Measurements from ENCODE around the gene ACACA. TPM values are rescaled to one million over a fixed set of nuclear protein-coding genes. Genes with fewer than 3 reads are reported as not detected.

ACACA gene
- total and polyA plus RNA-seq, 2 donors (not counting 1 experiment from before 2014, with no cell fraction given) = 4.8 to 26.2 TPM

GRCh38 chr17:37299257-37299980 lies 107.2 kb downstream of the ACACA start:
- intact Hi-C loops (cut with micrococcal nuclease) = no loop called here
- TF ChIP-seq EZH2 (IDR thresholded peaks at IDR 0.05; ENCODE audit: borderline replicate concordance, insufficient read depth, low read depth, low read length, poor library complexity, severe bottlenecking) = no peak
- no peak for TF ChIP-seq CTCF (IDR thresholded peaks at IDR 0.05)
- POLR2A ChIA-PET = no interaction called here
- Histone ChIP-seq H3K9me3 (ENCODE audit: control extremely low read depth in 1 of 3, control insufficient read depth in 2 of 3, insufficient read depth in 1 of 3, low read length in 2 of 3) (no peaks in the 10 kb centered on the region), H3K4me1 (ENCODE audit: control insufficient read depth in 2 of 2, insufficient read depth in 2 of 2, low read length in 2 of 2) (no peaks in the 10 kb centered on the region), H3K79me2 (ENCODE audit: control insufficient read depth, insufficient read depth, low read length) (no peaks in the 10 kb centered on the region), H2AFZ (ENCODE audit: insufficient read depth, low read depth, low read length, poor library complexity, severe bottlenecking) (no peak overlapping the region), H3K9ac (ENCODE audit: low read length) (no peak overlapping the region), H3K27me3 (replicated peaks in 1 of 4; ENCODE audit: control extremely low read depth in 1 of 4, control insufficient read depth in 3 of 4, insufficient read depth in 4 of 4, low read length in 3 of 4) (no peaks in the 10 kb centered on the region), H3K4me3 (ENCODE audit: control extremely low read depth in 1 of 5, extremely low read depth in 1 of 5, insufficient read depth in 1 of 5, low read depth in 2 of 5, low read length in 4 of 5) (no peak overlapping the region), H4K20me1 (ENCODE audit: control insufficient read depth, insufficient read depth, low read length, poor library complexity, severe bottlenecking) (no peaks in the 10 kb centered on the region), H3K27ac (ENCODE audit: low read length in 2 of 2) (no peak overlapping the region), H3K36me3 (replicated peaks in 1 of 2; ENCODE audit: control extremely low read depth in 1 of 2, control insufficient read depth in 1 of 2, extremely low read depth in 1 of 2, insufficient read depth in 2 of 2, low read length in 1 of 2) (no peaks in the 10 kb centered on the region), H3K4me2 (replicated peaks; ENCODE audit: low read depth, low read length, poor library complexity, severe bottlenecking) (no peak overlapping the region)
- DNase-seq (no peak), ATAC-seq (ENCODE audit: low read depth) (no peak)
- H3K27me3 Mint-ChIP-seq = no peaks in the 10 kb centered on the region
- H3K9me3 Mint-ChIP-seq (ENCODE audit: insufficient read depth) = no peaks in the 10 kb centered on the region
- CTCF ChIA-PET = no interaction called here
- H3K27ac Mint-ChIP-seq = no peak overlapping the region
- WGBS (ENCODE audit: insufficient coverage) = 92% methylated on average over 3 of the region's 7 CpGs
- no peak overlapping the region for H3K4me3 Mint-ChIP-seq
- H3K4me1 Mint-ChIP-seq = no peaks in the 10 kb centered on the region

GRCh38 chr17:37295888-37296287 lies 110.7 kb downstream of the ACACA start:
- Mint-ChIP-seq H3K4me3 (no peak overlapping the region), H3K27ac (no peak overlapping the region), H3K27me3 (no peaks in the 10 kb centered on the region), H3K4me1 (peaks cover 10% of the 10 kb centered on the region), H3K9me3 (ENCODE audit: insufficient read depth) (no peaks in the 10 kb centered on the region)
- Histone ChIP-seq H2AFZ (ENCODE audit: insufficient read depth, low read depth, low read length, poor library complexity, severe bottlenecking) (no peak overlapping the region), H3K27me3 (replicated peaks in 1 of 4; ENCODE audit: control extremely low read depth in 1 of 4, control insufficient read depth in 3 of 4, insufficient read depth in 4 of 4, low read length in 3 of 4) (no peaks in the 10 kb centered on the region), H3K27ac (ENCODE audit: low read length in 2 of 2) (no peak overlapping the region), H3K4me3 (ENCODE audit: control extremely low read depth in 1 of 5, extremely low read depth in 1 of 5, insufficient read depth in 1 of 5, low read depth in 2 of 5, low read length in 4 of 5) (no peak overlapping the region), H3K79me2 (ENCODE audit: control insufficient read depth, insufficient read depth, low read length) (no peaks in the 10 kb centered on the region), H3K4me2 (replicated peaks; ENCODE audit: low read depth, low read length, poor library complexity, severe bottlenecking) (no peak overlapping the region), H3K9me3 (ENCODE audit: control extremely low read depth in 1 of 3, control insufficient read depth in 2 of 3, insufficient read depth in 1 of 3, low read length in 2 of 3) (no peaks in the 10 kb centered on the region), H3K36me3 (replicated peaks in 1 of 2; ENCODE audit: control extremely low read depth in 1 of 2, control insufficient read depth in 1 of 2, extremely low read depth in 1 of 2, insufficient read depth in 2 of 2, low read length in 1 of 2) (no peaks in the 10 kb centered on the region), H3K9ac (ENCODE audit: low read length) (no peak overlapping the region), H3K4me1 (ENCODE audit: control insufficient read depth in 2 of 2, insufficient read depth in 2 of 2, low read length in 2 of 2) (peaks cover 3 to 5% of the 10 kb centered on the region in 2 donors), H4K20me1 (ENCODE audit: control insufficient read depth, insufficient read depth, low read length, poor library complexity, severe bottlenecking) (no peaks in the 10 kb centered on the region)
- CTCF ChIA-PET = no interaction called here
- no CpG with 5 or more reads among the region's 2 CpGs for WGBS (ENCODE audit: insufficient coverage)
- POLR2A ChIA-PET = no interaction called here
- intact Hi-C loops (cut with micrococcal nuclease) = no loop called here
- ATAC-seq (ENCODE audit: low read depth) (no peak), DNase-seq (no peak)
- no peak for TF ChIP-seq EZH2 (IDR thresholded peaks at IDR 0.05; ENCODE audit: borderline replicate concordance, insufficient read depth, low read depth, low read length, poor library complexity, severe bottlenecking)
- no peak for TF ChIP-seq CTCF (IDR thresholded peaks at IDR 0.05)

Data from B cell (primary cell).